Inflammatory macrophage (primary cell): ENCODE measurements around the gene LRRC32.
A peak's percentile ranks its signal among the peaks of the same experiment; 100 is the strongest.

Source experiments
- DNase-seq, 2 donors: peaks; one replicate each; pipeline ENCODE4 v3.0.0-alpha.2; 2020 to 2022

LRRC32 gene

GRCh38 chr11:76676636-76677457, 6.3 kb upstream of the LRRC32 start:
- no peak for DNase-seq

DNA sequence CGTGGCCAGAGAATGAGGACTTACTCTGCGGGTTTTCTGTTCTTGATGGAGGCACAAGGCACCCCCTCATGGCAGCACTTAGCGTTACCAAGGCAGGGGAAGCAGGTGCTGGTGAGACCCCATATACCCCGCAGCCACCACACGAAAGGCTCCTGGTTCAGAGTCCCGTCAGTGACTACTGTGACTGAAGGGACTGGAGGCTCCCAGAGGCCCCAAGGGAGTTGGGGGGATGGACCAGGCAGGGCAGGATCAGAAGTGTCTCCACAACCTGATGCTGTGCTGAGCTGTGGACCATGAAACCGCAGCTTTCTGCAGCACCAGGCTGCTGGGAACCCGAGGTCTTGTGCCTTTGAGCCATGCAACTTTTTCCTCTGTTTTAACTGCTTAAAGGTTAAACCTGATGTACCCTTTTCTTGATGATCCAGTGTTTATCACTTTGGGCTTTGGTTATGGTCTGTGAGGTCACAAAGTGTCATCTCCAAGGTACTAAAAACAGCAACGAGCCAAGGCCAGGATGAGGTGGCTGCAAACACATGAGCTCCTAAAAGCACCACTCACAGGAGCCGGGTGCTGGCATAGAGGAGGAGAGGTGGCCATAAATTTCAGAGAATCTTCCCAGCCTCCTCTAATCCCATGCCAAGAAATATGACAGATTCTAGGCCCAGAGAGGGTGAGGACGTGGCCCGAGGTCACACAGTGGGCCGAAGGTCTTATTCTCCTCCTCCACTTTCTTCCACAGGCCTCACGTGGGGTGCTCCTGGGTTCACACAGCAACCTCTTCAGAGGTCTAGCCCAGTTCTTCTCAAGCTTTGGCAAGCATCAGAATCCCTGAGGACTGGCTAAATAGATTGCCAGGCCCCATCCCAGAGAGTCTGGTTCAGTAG, 4.2 kb upstream of the LRRC32 start:
- DNase-seq = no peak

GRCh38 chr11:76673176-76674142, 2.9 kb upstream of the LRRC32 start:
- no peak for DNase-seq

DNA sequence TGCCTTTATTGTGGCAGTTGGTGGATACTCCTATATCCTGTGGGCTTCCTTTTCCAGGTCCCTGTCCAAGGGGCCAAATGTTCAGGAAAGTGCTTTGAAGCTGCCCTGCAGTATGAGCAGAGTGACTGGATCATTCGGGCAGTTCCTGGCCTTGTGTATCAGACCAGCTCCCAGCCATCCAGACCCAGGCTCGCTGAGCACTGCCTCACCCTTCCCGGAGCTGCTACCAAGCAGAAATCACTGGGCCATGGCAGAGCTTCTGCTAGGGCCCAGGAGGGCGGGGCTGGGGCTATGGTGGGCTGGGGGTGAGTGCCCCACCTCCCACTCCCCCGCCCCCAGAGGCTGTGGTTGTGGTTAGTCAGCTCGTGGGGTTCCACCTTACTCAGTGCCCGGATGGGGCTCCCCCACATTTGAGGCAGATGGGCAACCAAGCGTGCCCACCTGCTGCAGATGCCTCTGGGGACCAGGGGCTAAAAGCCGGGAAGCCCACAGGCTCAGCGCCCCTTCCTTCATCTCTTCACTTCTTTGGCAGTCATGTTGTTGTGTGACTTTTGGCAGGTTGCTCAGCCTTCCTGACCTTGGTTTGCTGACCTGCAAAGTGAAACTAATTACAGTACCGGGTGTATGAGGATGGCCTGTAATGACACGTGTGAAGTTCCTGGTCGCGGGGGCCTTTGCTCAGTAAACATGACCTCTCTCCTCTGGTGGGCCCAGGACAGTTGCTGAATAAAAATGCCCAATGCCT, 2.1 kb upstream of the LRRC32 start:
- DNase-seq = no peak

- DNase-seq = no peak
Measured at GRCh38 chr11:76671626-76672309, 1.2 kb upstream of the LRRC32 start.

- no peak for DNase-seq
Measured at GRCh38 chr11:76671237-76671592, 668 bp upstream of the LRRC32 start.

DNA sequence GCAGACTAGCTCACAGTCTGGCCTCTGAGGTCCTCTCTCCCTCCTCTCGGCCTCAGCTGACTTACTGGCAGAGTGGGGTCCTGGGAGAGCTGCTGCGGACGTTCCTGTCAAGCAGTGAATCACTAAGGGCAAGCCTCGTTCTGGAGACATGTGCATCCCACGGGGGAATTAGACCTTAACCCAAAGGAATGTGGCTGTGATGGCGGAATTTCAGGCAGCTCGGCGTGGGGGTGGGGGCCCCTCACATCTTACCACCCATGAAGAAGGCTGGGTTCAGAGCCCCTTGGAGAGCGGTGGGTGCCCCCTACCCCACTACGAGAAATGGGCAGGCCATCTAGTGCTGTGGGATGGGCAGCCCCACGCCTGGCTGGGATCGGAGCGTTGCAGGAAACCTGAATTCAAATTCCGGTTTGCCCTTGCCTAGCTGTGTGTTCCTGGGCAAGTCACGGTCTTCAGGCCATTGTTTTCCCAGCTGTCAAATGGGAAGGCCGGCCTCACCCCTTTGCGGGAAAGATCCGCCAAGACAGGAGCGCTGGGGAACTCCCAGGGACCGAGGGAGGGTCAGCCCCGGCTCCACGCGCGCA, 554 bp downstream of the LRRC32 start:
- DNase-seq = no peak

DNA sequence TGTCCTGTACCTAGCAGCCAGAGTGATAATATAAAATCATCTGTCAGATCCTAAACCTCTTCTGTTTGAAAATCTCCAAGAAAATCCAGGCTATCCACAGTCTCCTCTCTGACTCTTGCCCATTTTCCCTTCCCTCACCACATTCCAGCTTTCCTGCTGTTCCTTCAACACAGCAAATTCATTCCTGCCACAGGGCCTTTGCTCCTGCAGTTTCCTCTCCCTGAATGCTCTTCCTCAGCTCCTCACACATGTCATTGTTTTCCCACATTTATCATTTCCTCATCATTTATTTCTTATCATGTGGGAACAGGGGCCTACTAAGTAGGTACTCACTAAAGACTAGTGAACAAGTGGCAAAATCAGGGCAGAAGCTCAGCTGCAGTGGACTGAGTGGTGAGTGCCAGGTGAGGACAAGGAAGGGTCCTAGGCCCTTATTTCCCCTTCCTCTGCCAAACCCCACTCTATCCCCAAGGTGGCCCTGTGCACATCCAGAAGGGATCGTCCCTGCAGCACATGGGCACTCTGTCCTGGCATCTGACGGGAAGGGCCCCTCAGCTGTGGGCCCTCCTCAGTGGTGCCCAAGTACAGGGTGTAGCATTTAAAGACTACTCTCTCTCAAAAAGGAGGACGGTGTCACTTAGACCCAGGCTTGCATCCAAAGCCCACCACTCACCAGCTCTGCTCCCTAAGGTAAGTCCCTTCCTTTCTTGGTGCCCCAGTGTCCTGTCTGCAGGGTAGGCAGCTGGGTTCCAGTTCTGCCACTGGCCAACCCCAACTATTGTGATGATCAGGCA, 2.0 kb downstream of the LRRC32 start:
- no peak for DNase-seq

GRCh38 chr11:76667856-76668255, 2.7 kb downstream of the LRRC32 start:
- no peak for DNase-seq

DNA sequence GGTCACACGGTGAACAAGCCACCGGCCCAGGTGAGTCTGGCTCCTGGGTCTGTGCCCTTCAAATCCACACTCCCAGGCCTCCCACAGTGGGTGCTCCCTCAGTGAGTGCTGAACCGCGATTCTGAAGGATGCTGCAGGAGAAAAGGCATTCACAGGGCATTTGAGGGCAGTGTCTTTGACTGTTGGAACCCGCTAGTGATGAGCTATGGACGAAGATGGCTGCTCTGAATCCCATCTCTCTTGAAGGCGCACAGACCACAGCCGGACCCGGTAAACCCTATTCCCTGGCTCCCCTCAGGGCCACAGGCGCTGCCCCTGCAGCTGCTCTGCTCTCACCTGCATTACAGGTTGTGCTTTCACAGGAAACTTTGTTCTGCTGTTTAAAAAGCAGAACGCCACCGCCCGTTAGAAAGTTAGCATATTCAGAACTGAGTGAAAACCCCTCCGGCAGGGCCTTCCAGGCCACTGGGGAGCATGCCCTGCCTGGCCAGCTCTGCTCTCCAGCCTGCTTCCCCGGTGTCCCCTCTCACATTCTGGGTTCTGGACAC, 3.2 kb downstream of the LRRC32 start:
- no peak for DNase-seq

GRCh38 chr11:76666830-76667229, 3.7 kb downstream of the LRRC32 start:
- no peak for DNase-seq

- peak in 1 of 2 donors; percentile 22 for DNase-seq
Measured at GRCh38 chr11:76666408-76666807, 4.1 kb downstream of the LRRC32 start.

DNA sequence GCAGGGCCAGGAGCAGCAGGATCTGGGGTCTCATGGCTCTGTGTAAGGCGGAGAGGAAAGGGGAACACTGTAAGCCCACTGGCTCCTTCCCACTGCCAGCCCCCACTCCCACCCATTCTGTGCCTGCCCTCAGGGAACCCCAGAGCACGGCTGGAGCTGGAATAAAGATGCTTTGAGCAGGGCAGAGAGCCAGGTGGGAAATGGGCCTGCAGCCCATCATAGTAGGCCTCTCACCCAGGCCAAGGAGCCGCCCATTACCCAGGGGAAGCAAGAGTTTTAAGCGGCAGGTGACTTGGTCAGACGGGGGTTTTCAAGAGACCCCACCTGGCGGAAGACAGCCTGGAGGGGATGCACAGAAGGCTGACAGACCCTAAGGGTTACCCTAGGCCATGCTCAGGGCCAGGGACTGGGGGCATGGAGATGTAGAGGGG, 4.6 kb downstream of the LRRC32 start:
- no peak for DNase-seq

- DNase-seq = no peak
Measured at GRCh38 chr11:76665172-76665571, 5.4 kb downstream of the LRRC32 start.

GRCh38 chr11:76664578-76665061, 5.9 kb downstream of the LRRC32 start:
- no peak for DNase-seq

DNA sequence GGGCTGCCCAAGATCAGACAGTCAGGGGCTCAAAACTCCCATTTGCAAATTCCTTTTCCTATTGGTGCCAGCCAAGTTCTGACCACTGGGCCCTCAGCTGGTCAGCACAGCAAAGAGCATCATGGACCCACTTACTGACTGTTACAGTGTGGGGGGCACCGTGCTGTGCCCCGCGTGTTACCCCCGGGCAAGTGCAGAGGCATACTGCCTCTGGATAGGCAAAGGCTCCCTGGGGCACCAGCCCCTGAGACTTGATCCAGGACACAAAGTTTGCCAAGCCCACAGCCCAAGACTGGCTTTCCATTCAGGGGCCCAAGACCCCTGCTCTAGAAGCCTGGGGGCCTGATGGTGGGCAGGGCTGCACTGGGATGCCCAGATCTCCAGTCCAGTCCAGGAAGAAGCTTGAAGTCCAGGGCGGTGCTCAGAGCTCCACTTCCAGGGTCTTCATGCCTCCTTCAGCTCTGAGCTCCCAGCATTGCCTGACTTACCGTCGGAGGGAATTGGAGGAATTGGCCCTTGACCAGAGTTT, 6.6 kb downstream of the LRRC32 start:
- DNase-seq = no peak

GRCh38 chr11:76663486-76663810, 7.1 kb downstream of the LRRC32 start:
- no peak for DNase-seq

DNA sequence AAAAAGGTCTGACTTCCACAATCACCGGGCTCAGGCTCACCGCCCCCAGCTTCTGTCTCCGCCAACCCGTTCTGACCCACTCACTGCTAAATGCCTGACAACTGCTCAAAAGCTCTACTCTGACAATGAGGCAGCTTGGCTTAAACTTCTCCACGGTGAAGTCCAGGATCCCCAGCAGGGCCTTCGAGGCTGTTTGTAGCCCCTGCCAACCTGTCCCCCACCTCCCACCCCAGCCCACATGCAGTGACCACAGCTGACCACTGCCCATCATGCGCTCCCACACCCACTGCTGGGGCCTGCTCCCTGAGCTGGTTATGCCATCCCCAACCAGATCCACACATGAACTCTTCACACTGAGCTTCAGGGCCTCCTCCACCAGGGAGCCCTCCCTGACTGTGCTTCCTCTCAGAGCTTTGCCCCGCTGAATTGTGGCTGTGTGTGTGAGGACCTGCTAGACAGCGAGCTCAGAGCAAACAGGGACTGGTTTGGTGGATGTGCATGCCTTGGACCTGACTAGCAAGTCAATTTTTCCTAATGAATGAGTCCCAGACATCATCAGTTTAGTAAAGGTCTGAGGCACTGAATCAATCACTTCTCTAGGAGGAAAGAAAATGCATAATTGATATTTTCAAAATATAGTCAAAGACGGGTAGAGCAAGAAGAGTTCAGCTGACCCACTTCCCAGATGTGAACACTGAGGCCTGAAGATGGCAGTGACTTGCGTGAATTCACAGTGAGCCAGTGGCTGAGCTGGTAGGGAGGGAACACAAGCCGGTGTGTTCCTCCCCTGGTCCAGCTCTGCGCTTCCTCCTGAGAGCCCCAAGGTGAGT, 7.7 kb downstream of the LRRC32 start:
- peak in 1 of 2 donors; percentile 16 for DNase-seq
